GM12875 (cell line): ENCODE data around the gene RAB26.
"Not testable (repeated sequence)": the region's sequence is repeated elsewhere in the genome, so short reads cannot be mapped to it uniquely, and the experiment has no call there.

Experiments
- H3K4me3 ChIP-seq: one replicate; pipeline ENCODE4 v1.5.1; 2011; ENCODE audit warnings: low read depth, low read length, control low read depth
- TF ChIP-seq, protein P1 (sequence below): IDR thresholded peaks from 2 replicates; pipeline ENCODE4 v1.5.1; 2011; ENCODE audit warnings: low read depth, mild to moderate bottlenecking, control low read depth, inconsistent platforms, low read length, moderate library complexity, borderline replicate concordance; ENCODE audit not compliant: insufficient read depth

The RAB26 gene

DNA sequence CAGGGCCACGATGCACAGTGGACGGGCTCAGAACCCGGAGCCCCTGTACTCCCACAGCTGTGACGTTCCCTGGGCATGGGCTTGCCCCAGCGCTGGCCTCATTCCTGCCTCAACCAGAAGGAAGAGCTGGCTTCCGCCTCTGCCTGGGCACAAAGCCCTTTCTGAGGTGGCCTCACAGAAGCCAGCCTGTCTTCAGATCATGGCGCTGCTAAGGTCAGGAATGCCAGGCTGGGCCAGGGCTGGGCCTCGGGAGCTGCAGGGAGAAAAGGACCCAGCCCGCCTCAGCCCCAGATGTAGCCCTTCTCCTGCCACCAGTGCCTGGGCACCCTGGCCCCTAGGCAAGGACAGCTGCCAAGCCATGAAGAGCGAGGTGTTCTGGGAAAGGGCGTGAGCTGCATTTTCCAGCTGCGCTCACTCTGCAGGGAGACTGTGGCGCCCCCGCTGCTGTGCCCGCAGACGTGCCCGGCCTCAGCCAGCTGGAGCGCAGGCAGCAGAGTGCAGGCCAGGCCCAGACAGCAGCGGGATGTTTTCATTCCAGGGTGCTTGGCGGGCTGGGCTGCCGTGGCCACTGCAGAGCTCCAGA lies 22.2 kb upstream of the RAB26 start:
- not testable (repeated sequence) for H3K4me3 ChIP-seq

DNA sequence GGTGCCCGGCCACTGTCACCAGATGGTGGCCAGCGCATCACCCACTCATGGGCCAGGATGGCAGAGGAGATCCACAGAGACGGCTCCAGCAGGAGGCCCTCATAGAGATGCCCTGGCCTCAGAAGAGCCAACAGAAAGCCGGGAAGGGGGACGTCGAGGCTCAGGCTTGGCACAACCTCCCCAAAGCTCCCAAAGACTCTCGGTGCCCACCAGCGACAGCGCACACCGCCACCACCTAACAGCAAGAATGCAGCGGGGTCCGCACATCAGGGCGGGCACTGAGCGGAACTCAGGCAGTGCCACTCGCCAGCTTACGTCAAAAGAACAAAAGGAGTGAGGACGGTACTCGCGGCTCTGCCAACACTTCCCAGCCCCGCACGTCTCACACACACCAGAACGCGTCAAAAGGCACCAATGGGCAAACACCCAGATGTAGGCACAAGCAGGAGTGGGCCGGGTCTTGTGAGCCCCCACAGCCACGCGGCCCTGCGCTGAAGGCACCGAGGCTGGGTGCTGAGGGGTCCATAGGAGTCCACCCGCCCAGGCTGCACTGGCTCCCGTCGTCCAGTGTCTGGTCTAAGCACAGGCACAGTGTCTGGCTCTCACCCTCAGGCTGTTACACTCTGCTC lies 21.4 kb upstream of the RAB26 start:
- H3K4me3 ChIP-seq: not testable (repeated sequence)

DNA sequence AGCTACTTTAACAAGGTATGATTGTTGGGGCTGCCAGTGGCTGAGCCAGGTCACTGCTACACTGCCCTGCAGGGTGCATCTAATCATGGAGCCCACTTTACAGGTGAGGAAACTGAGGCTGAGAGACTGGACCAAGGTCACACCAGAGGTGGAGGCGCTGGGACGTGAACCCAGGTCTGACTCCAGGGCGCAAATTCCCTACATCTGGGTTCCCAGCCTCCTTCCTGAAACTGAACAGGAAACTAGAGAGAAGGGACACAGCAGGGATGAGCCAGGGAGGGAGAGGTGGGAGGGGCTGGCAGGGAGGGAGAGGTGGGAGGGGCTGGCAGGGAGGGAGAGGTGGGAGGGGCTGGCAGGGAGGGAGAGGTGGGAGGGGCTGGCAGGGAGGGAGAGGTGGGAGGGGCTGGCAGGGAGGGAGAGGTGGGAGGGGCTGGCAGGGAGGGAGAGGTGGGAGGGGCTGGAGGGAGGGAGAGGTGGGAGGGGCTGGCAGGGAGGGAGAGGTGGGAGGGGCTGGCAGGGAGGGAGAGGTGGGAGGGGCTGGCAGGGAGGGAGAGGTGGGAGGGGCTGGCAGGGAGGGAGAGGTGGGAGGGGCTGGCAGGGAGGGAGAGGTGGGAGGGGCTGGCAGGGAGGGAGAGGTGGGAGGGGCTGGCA lies 20.7 kb upstream of the RAB26 start:
- not testable (repeated sequence) for H3K4me3 ChIP-seq

DNA sequence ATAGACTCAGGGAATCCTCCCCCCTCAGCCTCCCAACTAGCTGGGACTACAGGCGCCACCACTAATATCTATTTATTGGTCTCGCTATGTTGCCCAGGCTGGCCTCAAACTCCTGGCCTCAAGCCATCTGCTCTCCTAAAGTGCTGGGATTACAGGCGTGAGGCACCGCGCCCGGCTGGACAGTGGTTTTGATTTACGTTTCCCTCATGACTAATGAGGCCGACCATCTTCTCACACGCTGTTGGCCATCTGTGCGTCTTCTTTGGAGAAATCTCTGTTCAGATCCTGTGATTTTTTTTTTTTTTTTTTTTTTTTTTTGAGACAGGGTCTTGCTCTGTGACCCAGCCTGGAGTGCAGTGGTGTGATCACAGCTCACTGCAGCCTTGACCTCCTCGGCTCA lies 19.2 kb upstream of the RAB26 start:
- H3K4me3 ChIP-seq: not testable (repeated sequence)

DNA sequence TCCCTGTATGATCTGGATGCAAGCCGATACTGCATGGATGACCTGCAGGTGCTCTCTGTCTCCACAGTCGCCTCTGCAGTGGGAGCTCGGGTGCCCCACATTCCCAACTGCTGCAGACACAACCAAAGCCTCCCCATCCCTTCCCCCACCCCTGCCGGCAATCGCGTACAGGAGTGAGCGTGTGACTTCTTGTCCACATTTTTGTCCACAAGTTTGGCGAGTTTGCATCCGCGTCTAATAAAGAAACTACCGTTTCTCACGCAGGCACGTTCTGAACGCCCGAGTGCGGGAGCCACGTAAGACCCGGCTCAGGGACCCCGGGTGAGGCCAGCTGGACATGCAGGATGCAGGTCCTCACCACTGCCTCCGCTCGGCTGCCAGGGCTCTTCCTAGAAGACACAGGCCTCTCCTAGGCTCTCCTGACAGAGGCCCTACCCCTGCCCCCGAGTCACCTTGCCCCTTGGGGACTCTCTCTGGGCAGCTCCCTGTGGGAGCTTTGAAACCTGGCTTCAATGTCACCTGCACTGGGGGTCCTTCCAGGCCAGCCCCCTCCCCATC lies 18.5 kb upstream of the RAB26 start:
- H3K4me3 ChIP-seq: not testable (repeated sequence)

DNA sequence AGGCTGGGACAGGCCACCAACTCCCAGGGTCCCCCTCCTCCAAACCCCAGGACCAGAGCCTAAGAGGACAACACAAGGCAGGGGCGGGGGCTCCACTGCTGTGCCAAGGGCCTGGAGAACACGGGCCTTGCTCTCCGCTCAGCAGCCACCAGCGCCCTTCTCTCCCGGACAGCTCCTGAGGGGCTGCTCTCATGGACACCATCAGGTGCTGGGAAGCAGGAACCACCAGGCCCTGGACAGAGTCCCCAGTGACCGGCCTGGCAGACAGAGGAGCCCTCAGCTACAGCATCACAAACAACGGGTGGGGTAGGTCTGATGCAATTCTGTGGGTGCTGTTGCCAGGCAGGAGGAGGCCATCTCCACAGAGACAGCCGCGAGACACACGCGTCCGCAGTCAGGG lies 14.6 kb upstream of the RAB26 start:
- not testable (repeated sequence) for H3K4me3 ChIP-seq

DNA sequence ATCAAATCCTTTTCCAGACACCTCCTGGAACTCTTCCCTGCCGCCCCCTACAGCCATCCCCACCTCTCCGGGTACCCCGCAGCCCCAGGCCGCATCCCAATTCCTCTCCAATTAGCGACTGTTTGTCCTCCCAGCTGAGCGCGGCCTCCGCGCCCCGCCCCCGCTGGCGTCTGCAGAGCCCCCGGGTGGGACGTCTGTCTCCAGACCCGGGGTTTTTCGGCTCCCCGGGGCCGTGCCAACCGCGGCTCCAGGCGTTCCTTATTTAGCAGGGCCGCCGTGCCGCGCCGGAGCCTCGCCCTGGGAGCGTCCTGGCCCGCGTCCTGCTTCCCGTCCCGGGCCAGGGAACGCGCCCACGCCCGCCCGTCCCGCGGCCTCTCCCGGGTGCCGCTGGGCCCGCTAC lies 13.4 kb upstream of the RAB26 start:
- peak overlapping the region; percentile 37 for H3K4me3 ChIP-seq

DNA sequence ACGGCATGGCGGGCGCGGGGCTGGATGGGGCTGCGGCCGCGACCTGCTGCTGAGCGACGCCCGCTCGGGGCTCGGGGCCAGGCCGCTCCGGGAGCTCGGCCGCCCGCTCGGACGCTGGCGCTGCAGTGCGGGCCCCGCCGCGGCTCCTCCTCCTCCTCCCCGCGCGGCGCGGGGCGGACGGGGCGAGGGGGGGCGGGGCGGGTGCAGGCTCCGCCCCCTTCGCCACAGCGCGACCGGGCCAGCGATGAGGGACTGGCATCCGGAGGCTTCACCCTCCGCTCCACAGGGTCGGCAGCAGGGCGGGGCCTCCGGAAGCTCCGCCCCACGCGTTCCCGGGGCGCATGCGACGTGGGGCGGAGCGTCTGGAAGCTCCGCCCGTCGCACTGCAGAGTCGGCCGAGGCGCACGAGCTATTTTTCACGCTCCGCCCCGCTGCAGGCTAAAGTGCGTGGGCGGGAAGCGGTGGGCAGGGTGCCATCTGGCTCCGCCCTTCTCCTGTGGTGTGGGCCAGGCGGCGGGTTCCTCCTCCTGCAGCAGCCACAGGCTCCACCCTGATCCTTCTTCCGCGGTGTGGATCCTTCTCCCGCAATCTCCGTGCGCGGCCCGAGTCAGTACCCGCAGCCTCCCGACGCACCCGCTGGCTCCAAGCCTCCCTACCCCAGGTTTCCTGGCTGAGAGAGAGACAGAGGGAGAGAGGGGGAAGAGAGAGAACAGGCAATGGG lies 12.5 kb upstream of the RAB26 start, which contains the start of gene PKD1:
TSS of gene PKD1 (minus strand) at position 129 of the 721 bp plus-strand sequence. CDS start 209 bp downstream, outside the sequence.
- peak within 1 kb of the TSS; percentile 37 for H3K4me3 ChIP-seq

DNA sequence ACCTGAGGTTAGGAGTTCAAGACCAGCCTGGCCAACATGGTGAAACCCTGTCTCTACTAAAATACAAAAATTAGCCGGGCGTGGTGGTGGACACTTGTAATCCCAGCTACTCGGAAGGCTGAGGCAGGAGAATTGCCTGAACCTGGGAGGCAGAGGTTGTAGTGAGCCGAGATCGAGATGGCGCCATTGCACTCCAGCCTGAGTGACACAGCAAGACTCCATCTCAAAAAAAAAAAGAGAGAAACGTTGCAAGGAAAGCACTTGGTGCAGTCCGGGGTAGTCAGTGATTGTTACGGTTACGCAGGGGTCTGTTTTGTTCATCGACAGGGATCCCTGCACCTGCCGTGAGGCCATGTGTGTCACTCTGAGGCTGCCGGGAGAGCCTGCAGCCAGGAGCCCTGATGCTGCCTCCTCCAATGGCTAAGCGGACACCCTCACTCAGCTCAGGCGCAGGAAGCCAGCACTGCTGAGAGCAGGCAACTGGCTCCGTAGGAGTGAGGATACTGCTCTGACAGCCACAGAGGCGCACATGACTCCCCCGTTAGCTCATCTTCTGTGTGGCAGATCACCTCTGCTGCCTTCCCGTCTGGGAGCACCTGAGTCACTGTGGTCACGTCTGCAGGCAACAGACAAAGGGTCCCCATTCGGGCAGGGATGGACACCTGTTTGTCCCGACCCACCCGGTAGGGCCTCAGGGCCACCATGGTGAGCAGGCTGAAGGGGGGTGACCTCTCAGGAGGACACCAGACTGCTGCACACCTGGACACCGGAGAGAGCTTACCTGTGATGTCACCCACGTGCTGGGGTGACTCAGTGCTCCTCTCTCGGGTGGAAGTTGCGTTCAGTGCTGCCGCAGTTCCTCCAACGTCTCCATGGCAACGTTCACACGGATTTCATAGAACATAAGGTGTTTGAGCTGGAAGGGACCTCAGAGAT lies 5.2 kb upstream of the RAB26 start:
- TF ChIP-seq, protein P1, sequence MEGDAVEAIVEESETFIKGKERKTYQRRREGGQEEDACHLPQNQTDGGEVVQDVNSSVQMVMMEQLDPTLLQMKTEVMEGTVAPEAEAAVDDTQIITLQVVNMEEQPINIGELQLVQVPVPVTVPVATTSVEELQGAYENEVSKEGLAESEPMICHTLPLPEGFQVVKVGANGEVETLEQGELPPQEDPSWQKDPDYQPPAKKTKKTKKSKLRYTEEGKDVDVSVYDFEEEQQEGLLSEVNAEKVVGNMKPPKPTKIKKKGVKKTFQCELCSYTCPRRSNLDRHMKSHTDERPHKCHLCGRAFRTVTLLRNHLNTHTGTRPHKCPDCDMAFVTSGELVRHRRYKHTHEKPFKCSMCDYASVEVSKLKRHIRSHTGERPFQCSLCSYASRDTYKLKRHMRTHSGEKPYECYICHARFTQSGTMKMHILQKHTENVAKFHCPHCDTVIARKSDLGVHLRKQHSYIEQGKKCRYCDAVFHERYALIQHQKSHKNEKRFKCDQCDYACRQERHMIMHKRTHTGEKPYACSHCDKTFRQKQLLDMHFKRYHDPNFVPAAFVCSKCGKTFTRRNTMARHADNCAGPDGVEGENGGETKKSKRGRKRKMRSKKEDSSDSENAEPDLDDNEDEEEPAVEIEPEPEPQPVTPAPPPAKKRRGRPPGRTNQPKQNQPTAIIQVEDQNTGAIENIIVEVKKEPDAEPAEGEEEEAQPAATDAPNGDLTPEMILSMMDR: no peak
- no peak overlapping the region for H3K4me3 ChIP-seq

DNA sequence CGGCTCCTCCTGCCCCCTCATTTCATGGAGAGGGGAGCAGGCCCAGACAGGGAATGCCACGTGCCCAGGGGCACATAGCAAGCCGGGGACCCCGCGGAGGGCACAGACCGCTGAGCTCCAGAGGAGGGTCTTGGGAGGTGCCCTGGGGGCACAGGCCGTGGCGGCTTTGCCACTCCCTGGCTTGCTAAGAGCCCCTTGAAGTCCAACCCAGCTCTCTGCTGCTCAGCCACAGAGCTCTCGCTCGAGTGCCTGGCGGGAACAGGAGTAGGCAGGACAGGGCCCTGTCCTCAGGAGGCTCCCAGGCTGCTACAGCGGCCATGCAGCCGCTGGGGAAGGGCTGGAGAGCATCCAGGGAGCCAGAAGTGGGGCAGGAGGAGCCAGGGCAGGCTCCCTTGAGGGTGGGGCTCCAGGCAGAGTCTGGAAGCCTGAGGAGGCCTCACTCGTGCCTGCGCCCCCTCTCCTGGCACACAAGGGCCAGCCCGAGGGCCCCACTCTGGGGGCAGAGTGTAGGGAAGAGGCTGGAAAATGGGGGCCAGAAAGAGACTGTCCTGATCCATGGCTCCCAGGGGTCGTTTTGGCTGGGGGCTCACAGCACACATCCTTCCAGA lies 4.4 kb upstream of the RAB26 start:
- TF ChIP-seq, protein P1: no peak
- H3K4me3 ChIP-seq: no peak overlapping the region

DNA sequence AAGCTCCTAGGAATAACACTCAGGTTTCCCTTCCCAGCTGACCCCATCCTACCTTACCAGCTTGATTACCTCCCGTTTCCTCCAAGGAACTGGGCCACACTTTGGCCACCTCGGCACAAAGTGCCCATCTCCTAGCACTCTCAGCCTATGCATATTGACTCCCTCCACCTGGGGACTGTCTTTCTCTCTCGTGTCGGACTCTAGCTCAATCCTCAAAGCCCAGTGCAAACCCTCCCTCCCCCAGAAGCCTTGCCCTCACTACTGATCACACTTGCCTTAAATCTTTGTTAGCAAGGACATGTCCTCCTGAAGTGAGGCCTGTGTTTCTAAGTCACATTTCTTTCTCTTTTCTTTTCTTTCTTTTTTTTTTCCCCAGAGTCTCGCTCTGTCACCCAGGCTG lies 2.6 kb upstream of the RAB26 start:
- TF ChIP-seq, protein P1: no peak

More for the DNA sequence above, 2.6 kb upstream of the RAB26 start:
- no peak overlapping the region for H3K4me3 ChIP-seq
